ENCODE measurements around the gene CAPN13. TPM values are rescaled to one million over a fixed set of nuclear protein-coding genes. Genes with fewer than 3 reads are reported as not detected.

The CAPN13 gene
- total RNA-seq, 2 donors from 2014 or later = 1.1 TPM; not detected in 1

DNA sequence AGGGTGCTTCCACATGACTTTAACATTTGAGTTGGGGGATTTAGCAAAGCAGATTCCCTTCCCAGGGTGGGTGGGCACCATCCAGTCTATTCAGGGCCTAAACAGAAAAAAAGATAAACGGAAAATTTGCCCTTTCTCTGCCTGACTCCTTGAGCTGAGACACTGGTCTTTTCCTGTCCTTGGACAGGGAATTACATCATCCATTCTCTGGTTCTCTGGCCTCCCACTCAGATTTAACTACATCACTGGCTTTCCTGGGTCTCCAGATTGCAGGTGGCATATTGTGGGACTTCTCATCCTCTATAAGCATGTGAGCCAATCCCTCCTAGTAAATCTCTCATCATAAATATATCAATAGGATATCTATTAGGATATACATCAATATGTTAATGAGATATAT lies 25.8 kb downstream of the CAPN13 start:
- H3K4me3 ChIP-seq = no peak overlapping the region
- DNase-seq (ENCODE audit: low spot score) (no peak), ATAC-seq (ENCODE audit: insufficient number of reproducible peaks, low FRiP score, low read depth) (no peak)
- no peaks in the 10 kb centered on the region for H3K27me3 ChIP-seq (replicated peaks; ENCODE audit: insufficient read depth)
- no peaks in the 10 kb centered on the region for H3K36me3 ChIP-seq
- H3K27ac ChIP-seq = no peak overlapping the region
- TF ChIP-seq, protein P1, sequence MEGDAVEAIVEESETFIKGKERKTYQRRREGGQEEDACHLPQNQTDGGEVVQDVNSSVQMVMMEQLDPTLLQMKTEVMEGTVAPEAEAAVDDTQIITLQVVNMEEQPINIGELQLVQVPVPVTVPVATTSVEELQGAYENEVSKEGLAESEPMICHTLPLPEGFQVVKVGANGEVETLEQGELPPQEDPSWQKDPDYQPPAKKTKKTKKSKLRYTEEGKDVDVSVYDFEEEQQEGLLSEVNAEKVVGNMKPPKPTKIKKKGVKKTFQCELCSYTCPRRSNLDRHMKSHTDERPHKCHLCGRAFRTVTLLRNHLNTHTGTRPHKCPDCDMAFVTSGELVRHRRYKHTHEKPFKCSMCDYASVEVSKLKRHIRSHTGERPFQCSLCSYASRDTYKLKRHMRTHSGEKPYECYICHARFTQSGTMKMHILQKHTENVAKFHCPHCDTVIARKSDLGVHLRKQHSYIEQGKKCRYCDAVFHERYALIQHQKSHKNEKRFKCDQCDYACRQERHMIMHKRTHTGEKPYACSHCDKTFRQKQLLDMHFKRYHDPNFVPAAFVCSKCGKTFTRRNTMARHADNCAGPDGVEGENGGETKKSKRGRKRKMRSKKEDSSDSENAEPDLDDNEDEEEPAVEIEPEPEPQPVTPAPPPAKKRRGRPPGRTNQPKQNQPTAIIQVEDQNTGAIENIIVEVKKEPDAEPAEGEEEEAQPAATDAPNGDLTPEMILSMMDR (IDR thresholded peaks at IDR 0.05) = no peak
- H3K9me3 ChIP-seq = no peaks in the 10 kb centered on the region
- no peaks in the 10 kb centered on the region for H3K4me1 ChIP-seq (ENCODE audit: control insufficient read depth in 1 of 2, low read depth in 2 of 2)

DNA sequence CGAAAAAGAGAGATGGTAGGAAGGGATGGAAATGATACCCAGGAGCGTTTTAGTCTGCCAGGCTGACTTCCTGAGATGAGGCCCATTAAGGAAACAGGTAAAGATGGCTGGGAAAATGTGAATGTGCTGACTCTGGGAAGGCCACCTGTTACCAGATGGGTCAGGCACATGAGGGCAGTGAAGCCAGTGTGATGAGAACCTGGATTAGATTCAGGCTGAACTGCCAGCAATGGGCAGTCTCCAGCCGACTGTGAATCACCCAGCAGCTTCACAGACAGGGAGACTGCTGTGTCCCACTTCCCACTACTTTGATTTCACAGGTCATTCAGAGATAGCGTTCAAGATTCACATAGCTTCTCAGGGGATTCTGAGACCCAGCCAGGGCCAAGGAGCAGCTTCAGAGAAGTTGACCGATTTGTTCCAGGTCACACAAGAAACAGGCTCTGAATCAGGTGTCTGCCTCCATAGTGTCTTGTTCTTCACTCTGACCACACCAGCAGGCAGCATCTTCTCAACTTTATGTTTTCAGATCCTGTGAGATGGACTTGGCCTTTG lies 26.4 kb downstream of the CAPN13 start:
- Histone ChIP-seq H3K36me3 (no peaks in the 10 kb centered on the region), H3K4me3 (no peak overlapping the region), H3K9me3 (no peaks in the 10 kb centered on the region), H3K27me3 (replicated peaks; ENCODE audit: insufficient read depth) (no peaks in the 10 kb centered on the region), H3K27ac (no peak overlapping the region), H3K4me1 (ENCODE audit: control insufficient read depth in 1 of 2, low read depth in 2 of 2) (no peaks in the 10 kb centered on the region)
- no peak for DNase-seq (ENCODE audit: low spot score)
- TF ChIP-seq, protein P1 (IDR thresholded peaks at IDR 0.05) = no peak
- no peak for ATAC-seq (ENCODE audit: insufficient number of reproducible peaks, low FRiP score, low read depth)

DNA sequence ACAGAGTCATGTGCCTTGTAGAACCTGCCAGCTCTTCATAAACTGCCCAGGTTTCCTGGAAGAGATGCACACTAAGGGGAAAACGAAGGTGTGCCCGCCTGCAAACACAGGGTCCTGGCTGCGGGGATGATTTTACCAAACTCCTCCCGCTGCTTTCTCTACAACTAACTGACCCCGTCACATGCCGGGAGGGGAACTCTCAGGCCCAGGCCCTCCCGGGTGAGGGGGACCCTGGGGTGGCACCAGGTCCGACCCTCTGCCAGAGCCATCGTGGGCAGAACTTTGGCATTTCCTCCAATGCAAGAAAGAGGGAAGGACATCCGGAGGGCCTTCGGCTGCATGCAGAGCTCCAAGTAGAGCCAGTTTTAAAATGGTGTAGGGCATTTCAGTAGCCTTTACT lies 28.6 kb downstream of the CAPN13 start:
- TF ChIP-seq, protein P1 (IDR thresholded peaks at IDR 0.05) = no peak

DNA sequence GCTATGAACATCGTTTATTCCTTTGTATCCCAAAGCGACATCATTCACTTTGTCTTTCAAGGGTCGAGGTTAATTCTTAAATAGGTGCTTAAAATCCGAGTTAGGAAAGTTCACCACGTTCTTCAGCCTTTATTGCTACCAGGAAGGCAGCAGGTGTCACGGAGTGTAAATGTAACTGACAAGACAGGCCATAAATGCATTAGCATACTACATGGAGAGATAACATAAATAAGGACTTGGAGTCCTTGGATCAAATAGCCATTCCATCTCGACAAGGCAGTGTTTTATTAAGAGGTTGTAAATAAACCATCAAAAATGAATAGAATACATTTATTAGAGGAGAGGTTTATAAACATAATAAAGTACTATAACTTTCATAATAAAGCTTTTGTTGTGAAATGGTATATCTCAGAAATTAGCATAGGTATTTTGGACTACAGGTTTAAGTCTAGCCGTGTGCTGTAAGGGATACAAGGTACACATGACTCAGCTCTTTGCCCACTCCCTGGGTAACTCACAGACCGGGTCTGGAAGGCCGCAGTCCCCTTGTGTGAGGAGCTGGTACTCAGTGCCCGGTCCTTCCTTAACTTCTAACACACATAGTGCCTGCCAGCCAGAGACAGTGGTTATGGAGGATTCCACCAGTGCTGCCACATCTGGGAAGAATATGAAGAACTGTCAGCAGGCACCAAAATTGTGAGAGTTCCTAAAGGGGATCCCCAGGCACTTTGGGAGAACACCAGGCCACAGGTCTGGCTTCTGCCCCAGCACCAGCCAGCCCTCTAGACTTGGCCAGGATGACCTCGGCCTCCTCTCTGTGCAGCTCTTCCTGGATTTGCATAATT lies 29.4 kb downstream of the CAPN13 start:
- Histone ChIP-seq H3K9me3 (no peaks in the 10 kb centered on the region), H3K27me3 (replicated peaks; ENCODE audit: insufficient read depth) (no peaks in the 10 kb centered on the region), H3K36me3 (no peaks in the 10 kb centered on the region), H3K27ac (no peak overlapping the region), H3K4me1 (ENCODE audit: control insufficient read depth in 1 of 2, low read depth in 2 of 2) (no peaks in the 10 kb centered on the region), H3K4me3 (no peak overlapping the region)
- TF ChIP-seq, protein P1 (IDR thresholded peaks at IDR 0.05) = no peak
- DNase-seq (ENCODE audit: low spot score) (no peak), ATAC-seq (ENCODE audit: insufficient number of reproducible peaks, low FRiP score, low read depth) (no peak)

More for the DNA sequence above, 28.6 kb downstream of the CAPN13 start:
- Histone ChIP-seq H3K27ac (no peak overlapping the region), H3K4me3 (no peak overlapping the region), H3K27me3 (replicated peaks; ENCODE audit: insufficient read depth) (no peaks in the 10 kb centered on the region), H3K4me1 (ENCODE audit: control insufficient read depth in 1 of 2, low read depth in 2 of 2) (no peaks in the 10 kb centered on the region), H3K36me3 (no peaks in the 10 kb centered on the region), H3K9me3 (no peaks in the 10 kb centered on the region)
- DNase-seq (ENCODE audit: low spot score) (no peak), ATAC-seq (ENCODE audit: insufficient number of reproducible peaks, low FRiP score, low read depth) (no peak)

DNA sequence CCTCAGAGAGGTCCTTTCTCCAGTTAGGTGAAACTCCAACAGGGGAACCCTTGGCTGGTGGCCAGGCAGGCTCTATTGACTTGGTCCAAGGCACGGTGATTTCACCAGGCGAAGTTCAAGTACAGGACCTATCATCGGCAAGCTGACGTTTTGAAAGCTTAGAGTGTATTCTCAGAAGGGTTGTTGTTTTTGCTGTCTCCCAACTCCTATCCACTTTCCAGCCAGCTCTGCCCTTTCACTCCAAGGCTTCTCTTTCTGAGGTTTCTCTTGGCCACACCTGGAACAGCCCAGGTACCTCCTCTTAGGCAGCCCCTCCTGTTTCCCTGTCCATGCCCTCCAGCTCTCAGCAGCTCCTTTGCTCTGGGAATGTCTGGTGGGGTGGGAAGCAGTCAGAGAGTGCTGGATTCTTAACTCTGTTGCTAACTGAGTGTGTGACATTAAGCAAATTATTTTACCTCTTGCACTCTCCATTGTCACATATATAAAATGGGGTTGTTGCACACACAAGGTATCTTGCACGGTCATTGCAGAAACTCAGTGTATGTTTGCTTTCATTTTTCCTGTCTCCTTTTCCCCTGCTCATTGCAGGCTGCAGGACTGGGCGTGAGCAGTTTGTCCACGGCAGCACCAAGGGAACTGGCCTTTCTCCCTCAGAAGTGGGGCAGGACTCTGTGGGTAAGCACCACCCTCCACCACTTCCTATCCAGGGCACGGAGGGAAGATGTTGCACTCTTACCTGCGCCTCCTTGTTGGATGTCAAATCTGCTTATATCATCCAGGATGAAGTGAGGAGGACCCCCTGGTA lies 30.2 kb downstream of the CAPN13 start:
- no peaks in the 10 kb centered on the region for H3K9me3 ChIP-seq
- DNase-seq (ENCODE audit: low spot score) (no peak), ATAC-seq (ENCODE audit: insufficient number of reproducible peaks, low FRiP score, low read depth) (no peak)
- no peak overlapping the region for H3K4me3 ChIP-seq
- H3K27me3 ChIP-seq (replicated peaks; ENCODE audit: insufficient read depth) = no peaks in the 10 kb centered on the region
- H3K4me1 ChIP-seq (ENCODE audit: control insufficient read depth in 1 of 2, low read depth in 2 of 2) = no peaks in the 10 kb centered on the region
- H3K36me3 ChIP-seq = no peaks in the 10 kb centered on the region
- H3K27ac ChIP-seq = no peak overlapping the region
- TF ChIP-seq, protein P1 (IDR thresholded peaks at IDR 0.05) = no peak

Measured in thoracic aorta (tissue), 2 donors.